AG09309 (cell line): ENCODE results near the gene THNSL1.
"Not testable (repeated sequence)": the region's sequence is repeated elsewhere in the genome, so short reads cannot be mapped to it uniquely, and the experiment has no call there.

ENCODE experiments used
- DNase-seq: peaks from one replicate; pipeline ENCODE4 v3.0.0-alpha.2; 2010; ENCODE audit warnings: low read depth
- H3K4me3 ChIP-seq: 2 replicates; pipeline ENCODE4 v1.5.1; 2011; ENCODE audit warnings: mild to moderate bottlenecking, low read depth, low read length, moderate library complexity; ENCODE audit not compliant: control insufficient read depth
- TF ChIP-seq, protein P1 (sequence below): IDR thresholded peaks from 2 replicates; pipeline ENCODE4 v1.5.1; 2011; ENCODE audit warnings: mild to moderate bottlenecking, low read depth, low read length, inconsistent platforms; ENCODE audit not compliant: insufficient read depth, control insufficient read depth; ENCODE audit errors: missing control alignments

THNSL1 gene

DNA sequence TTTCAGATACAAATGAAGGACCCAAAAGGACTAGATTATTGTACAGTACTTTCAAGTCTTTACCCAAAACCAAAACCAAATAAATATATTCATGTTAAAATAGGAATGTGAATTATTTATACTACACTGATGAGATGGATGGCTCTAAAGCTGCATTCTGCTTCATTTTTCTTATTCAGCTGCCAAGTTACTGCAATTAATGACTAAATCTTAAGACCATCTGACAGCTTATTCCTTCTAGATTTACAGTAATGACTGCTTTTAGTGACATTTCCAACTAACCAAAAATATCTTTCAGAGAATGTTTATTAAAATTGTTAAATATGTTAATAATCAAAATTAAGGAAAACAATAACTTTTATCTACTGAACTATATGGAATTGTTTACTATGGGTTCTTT lies 21.3 kb upstream of the THNSL1 start:
- TF ChIP-seq, protein P1, sequence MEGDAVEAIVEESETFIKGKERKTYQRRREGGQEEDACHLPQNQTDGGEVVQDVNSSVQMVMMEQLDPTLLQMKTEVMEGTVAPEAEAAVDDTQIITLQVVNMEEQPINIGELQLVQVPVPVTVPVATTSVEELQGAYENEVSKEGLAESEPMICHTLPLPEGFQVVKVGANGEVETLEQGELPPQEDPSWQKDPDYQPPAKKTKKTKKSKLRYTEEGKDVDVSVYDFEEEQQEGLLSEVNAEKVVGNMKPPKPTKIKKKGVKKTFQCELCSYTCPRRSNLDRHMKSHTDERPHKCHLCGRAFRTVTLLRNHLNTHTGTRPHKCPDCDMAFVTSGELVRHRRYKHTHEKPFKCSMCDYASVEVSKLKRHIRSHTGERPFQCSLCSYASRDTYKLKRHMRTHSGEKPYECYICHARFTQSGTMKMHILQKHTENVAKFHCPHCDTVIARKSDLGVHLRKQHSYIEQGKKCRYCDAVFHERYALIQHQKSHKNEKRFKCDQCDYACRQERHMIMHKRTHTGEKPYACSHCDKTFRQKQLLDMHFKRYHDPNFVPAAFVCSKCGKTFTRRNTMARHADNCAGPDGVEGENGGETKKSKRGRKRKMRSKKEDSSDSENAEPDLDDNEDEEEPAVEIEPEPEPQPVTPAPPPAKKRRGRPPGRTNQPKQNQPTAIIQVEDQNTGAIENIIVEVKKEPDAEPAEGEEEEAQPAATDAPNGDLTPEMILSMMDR, result no peak
- DNase-seq, result no peak
- H3K4me3 ChIP-seq, result no peak overlapping the region

DNA sequence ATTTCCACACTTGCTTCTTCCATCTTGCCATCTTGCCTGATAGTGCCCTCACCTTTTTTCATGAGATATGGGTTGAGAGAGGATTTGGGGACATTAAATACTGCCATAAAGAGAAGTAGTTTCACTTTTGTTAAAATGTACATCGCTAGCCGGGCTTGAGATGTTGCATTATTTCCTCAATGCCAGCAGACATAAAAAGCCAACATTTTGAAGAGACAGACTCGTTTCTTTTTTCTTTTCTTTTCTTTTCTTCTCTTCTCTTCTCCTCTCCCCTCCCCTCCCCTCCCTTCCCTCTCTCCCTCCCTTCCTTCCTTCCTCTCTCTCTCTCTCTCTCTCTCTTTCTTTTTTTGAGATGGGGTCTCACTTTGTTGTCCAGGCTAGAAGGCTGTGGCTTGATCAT lies 18.4 kb upstream of the THNSL1 start:
- TF ChIP-seq, protein P1, result no peak
- H3K4me3 ChIP-seq, result no peak overlapping the region
- DNase-seq, result no peak

DNA sequence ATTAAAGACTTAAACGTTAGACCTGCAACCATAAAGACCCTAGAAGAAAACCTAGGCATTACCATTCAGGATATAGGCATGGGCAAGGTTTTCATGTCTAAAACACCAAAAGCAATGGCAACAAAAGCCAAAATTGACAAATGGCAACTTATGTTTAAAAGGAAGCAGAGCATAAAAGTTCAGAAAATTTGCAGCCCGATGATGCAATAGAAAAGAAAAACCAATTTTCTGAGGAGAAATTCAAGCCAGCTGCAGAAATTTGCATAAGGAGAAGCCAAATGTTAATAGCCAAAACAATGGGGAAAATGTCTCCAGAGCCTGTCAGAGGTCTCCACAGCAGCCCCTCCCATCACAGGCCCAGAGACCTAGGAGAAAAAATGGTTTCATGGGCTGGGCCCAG lies 4.8 kb upstream of the THNSL1 start:
- H3K4me3 ChIP-seq, DNase-seq: not testable (repeated sequence)

DNA sequence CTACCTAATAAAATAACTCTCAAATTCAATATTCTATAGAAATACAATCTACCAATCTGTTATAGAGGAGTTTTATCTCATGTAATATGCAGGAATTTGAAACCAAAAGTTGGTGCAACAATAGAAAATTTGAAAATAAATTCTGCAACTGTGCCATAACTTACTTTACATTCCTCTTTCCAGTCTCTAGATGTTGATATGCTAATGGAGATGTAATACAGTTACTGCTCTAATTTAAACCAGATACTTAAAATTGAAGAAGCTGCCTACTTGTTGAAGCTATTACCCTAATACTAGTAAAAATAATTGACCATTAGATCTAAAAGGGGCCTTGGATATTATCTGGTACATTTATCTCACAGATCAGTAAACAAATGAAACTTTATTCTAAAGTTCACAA lies 1.8 kb upstream of the THNSL1 start:
- no peak for DNase-seq
- TF ChIP-seq, protein P1, result no peak
- H3K4me3 ChIP-seq, result no peak overlapping the region

DNA sequence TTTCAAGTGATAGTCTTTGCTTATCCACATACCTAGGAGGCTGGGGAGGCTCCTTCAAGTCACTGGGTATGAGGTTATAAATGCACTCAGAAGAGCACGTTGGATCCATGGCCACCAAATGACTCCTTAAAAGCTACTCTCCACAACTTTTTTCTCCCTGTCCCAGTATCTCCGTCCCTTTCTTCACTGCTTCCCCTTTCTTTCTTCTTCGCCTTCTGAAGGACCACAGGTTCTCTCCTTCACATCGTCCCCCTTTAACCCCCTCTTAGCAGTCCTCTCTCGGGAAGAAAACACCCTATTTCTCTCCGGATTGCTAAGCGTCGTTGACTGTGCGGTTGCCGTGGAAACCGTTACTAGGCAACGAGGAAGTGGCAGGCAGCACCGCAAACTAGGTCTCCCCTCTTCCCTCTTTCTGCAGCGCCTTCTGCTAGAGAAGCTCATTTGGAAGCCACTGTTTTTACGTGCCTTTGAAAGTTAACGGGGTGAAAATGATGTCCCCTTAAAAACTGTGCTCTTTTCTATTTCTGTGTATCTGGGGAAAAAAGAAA lies 510 bp upstream of the THNSL1 start, which contains the start of gene ENKUR:
TSS of gene ENKUR (minus strand) at position 331 of the 548 bp plus-strand sequence. CDS start at position 109, 222 bp downstream.
- peak within 1 kb of the TSS; percentile 67 for H3K4me3 ChIP-seq
- DNase-seq, result peak; percentile 66
- TF ChIP-seq, protein P1, result no peak

DNA sequence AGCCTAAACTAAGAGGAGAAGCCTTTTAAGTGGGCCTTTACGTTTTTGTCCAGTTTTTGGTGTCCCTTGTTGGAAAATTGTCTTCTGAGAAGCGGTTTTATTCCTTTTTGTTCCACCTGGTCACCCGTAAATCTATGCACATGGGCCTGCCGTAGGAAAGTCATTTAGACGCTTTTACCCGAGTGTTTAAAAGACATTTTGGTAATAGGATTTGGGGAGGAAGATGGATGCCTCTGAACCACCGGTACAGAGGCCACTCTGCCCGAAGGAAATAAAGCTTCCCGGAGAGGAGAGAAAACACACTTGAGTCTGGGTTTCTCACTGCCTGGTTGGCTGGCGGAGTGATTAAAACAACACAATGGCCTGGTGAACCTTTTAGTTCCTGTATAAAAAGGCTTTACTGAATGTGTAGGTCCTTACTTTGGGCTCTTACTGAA lies 760 bp downstream of the THNSL1 start:
- no peak for DNase-seq
- peak overlapping the region; percentile 67 for H3K4me3 ChIP-seq
- TF ChIP-seq, protein P1, result no peak

DNA sequence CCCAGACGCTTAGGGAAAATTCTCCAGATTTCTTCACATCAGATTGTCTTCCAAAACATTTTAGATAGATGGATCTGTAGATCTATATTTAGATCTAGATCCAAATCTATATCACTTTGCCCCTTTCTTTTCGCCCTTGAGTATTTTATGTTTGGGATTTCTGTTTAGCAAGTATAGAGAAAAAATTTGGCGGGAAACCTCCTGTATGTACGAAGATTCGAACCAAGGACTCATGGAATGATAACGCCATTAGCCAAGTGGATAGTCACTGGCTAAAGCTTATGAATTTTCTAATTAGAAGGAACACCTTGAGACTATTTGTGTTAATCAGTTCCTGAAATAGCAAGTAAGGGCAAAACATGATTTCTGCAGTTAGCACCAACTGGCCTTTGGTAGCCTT lies 1.2 kb downstream of the THNSL1 start:
- no peak overlapping the region; the same call in 1 of the 2 replicates for H3K4me3 ChIP-seq
- DNase-seq, result no peak
- TF ChIP-seq, protein P1, result no peak
